Activated CD8-positive, alpha-beta memory T cell treated with anti-CD3 and anti-CD28 coated beads for 36 hours (primary cell): ENCODE measurements around the gene GTF2A1L. TPM values are rescaled to one million over a fixed set of nuclear protein-coding genes. Genes with fewer than 3 reads are reported as not detected.

Experiments
- CTCF ChIA-PET: fragments of 350-600 bp; sonication (Branson Sonifier 250); formaldehyde crosslinking; loops from one replicate; lab custom pipeline; 2021; ENCODE audit warnings: antibody characterized with exemption; lab: Charles Lee
- POLR2A ChIA-PET: fragments of 350-600 bp; sonication (Branson Sonifier 250); formaldehyde crosslinking; loops from one replicate; lab custom pipeline; 2021; ENCODE audit warnings: antibody characterized with exemption; lab: Charles Lee
- total RNA-seq, 2 experiments: library from RNA; stranded (reverse); gene quantifications; one replicate each; pipeline ENCODE4 v1.2.3, GENCODE V29; 2021

Gene GTF2A1L
- total RNA-seq, 2 experiments from 2014 or later: not detected

DNA sequence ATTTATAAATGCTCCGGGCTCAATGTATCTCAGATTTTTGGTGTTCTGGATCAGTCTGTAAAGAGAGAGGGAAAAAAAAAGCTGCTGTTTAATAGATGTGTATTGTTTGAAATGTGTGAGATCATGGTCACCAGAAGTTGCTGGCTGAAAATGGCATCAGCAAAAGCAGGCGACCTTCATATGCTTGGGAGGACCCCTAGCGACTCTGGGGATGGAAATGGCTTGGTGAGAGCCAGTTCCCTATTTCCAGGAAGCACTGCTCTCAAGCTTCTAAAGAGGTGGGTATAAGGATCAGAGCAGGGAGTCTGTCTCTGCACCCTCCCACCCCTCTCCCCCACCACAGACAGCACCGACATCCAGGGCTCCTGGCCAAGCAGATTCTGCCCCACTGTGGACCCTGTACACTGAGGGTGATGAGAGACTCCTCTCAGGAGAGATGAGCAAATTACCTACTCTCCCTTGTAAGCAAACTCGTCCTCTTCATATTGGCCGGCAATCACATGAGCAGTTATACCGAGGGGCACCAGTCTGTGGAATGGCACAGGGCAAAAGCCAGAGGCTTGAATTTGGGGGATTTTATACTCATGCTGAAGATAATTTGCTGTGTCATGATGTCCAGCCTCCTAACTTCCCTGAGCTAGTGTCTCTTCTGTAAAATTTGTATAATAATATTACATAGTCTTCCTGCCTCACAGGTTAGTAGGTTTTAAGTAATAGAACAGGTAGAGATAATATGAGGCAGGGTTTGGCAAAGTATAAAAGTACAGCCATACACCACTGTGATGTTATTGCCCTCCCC lies 108.2 kb downstream of the GTF2A1L start:
- ChIA-PET POLR2A (no interaction called here), CTCF (no interaction called here)

- ChIA-PET POLR2A (no interaction called here), CTCF (no interaction called here)
Measured at GRCh38 chr2:48727560-48727959, 109.9 kb downstream of the GTF2A1L start.

DNA sequence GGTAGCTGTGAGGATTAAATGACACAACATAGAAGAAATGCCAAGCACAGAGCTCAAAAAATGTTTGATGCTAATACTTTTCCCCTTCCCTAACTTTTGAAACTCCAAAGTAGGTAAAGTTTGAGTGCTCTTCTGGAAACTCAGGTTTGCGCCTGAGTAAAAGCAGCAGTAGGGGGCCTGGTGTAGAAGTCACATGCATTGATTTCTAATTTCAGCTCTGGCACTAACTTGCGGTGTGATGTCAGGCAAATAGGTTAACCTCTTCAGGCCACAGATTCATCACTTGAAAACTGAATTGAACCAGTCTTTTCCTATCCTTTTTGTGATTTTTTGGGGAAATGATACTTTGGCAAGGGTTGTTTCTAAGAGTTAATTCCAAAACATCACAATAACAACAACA lies 110.6 kb downstream of the GTF2A1L start:
- ChIA-PET POLR2A (no interaction called here), CTCF (no interaction called here)

DNA sequence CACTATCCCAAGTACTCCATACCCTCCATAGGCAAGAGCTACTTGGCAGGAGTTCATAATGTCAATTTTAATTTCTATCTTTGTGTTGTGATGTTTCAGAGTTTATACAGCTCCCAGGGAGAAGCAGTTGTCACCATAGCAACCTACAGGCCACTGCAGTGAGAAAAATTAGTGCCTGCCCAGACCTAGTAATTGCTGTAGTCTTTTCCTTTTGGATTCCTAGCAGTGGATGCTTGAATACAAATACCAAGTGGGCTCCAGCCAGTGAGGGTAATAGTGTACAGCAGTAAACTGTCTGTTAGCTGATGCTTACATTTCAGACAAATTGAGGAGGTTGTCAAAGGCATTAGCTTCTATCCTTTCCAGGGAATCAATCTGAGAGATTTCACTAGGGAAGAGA lies 111.2 kb downstream of the GTF2A1L start:
- ChIA-PET CTCF (no interaction called here), POLR2A (no interaction called here)

Other genes starting within 250 kb of the GTF2A1L start
- 10 to 100 TPM; 18.6 to 19.1 TPM for gene PPP1R21, start 177.1 kb upstream of the GTF2A1L start, total RNA-seq
- 1 to 10 TPM; 1.1 to 1.5 TPM for gene STON1, start 87.7 kb upstream of the GTF2A1L start, total RNA-seq
- not detected for gene LHCGR, start 137.9 kb downstream of the GTF2A1L start, total RNA-seq